Prostate gland (tissue), 2 donors: Measurements from ENCODE around the gene PRMT5. TPM values are rescaled to one million over a fixed set of nuclear protein-coding genes. Genes with fewer than 3 reads are reported as not detected.

Experiments used
- DNase-seq: peaks from one replicate; pipeline ENCODE4 v3.0.0-alpha.2; 2019; ENCODE audit warnings: low spot score
- H3K27ac ChIP-seq, 2 donors: fragments of 200-600 bp; sonication (generic); 2 replicates each; pipeline ENCODE4 v1.5.1; 2017 to 2019
- H3K27me3 ChIP-seq: fragments of 200-600 bp; sonication (generic); replicated peaks from 2 replicates; pipeline ENCODE4 v1.5.1; 2019; ENCODE audit not compliant: insufficient read depth
- H3K36me3 ChIP-seq, 2 donors: fragments of 200-600 bp; sonication (generic); 1 replicate in 1 of 2; 2 replicates in 1 of 2; pipeline versions ENCODE4 v1.5.1 to v1.8.1; 2017 to 2019
- H3K4me1 ChIP-seq: fragments of 200-600 bp; sonication (generic); replicated peaks from 2 replicates; pipeline ENCODE4 v1.5.1; 2019
- H3K4me3 ChIP-seq, 2 donors: fragments of 200-600 bp; sonication (generic); 2 replicates each; pipeline ENCODE4 v1.5.1; 2017 to 2019
- H3K9me3 ChIP-seq: fragments of 200-600 bp; sonication (generic); 2 replicates; pipeline ENCODE4 v1.5.1; 2017
- CTCF ChIP-seq, 4 experiments: fragments of 200-600 bp in 2 of 4; fragments of 450-650 bp in 2 of 4; sonication (generic) in 2 of 4; IDR thresholded peaks; 1 replicate in 3 of 4; 2 replicates in 1 of 4; pipeline ENCODE4 v1.5.1; 2016 to 2019; ENCODE audit warnings: antibody characterized with exemption in 4 of 4, mild to moderate bottlenecking in 2 of 4, moderate library complexity in 2 of 4
- POLR2A ChIP-seq: fragments of 450-650 bp; IDR thresholded peaks from one replicate; pipeline ENCODE4 v1.6.1; 2016; ENCODE audit warnings: antibody characterized with exemption, mild to moderate bottlenecking
- POLR2AphosphoS5 ChIP-seq: sonication (generic); formaldehyde crosslinking; IDR thresholded peaks from one replicate; pipeline ENCODE4 v1.6.1; 2017; ENCODE audit warnings: antibody characterized with exemption
- WGBS: methylation state at CpG from one replicate; pipeline ENCODE4 v1.1.5; 2018; 5-methylcytosine and 5-hydroxymethylcytosine counted together
- intact Hi-C: fragments of 100-400 bp; cut with DNase I; formaldehyde crosslinking; loops from one replicate; pipeline ENCODE4 v1.14.2; 2022
- total RNA-seq, 2 donors: library from RNA; depleted of rRNA; stranded (reverse); fragments of >200 nt; gene quantifications; one replicate each; pipeline ENCODE4 v1.1.0, GENCODE V29; 2016

PRMT5 gene
- total RNA-seq, 2 donors from 2014 or later: 65.0 to 71.0 TPM

- WGBS: 30% methylated on average over 6 of the region's 6 CpGs
Observed at GRCh38 chr14:22976620-22977433, 47.7 kb upstream of the PRMT5 start.

GRCh38 chr14:22974530-22975313 lies 45.5 kb upstream of the PRMT5 start:
- H3K4me3 ChIP-seq: no peak overlapping the region
- DNase-seq: no peak
- no peaks in the 10 kb centered on the region for H3K9me3 ChIP-seq
- no peaks in the 10 kb centered on the region for H3K27me3 ChIP-seq
- H3K36me3 ChIP-seq: no peaks in the 10 kb centered on the region
- no peak overlapping the region for H3K27ac ChIP-seq
- 56% methylated on average over 9 of the region's 9 CpGs for WGBS
- intact Hi-C loops: loop anchor here (1.0 to 5.0 kb wide), 2 partner anchors 8 to 102 kb away; partner anchors contain the start of genes AJUBA and LRP10
- H3K4me1 ChIP-seq: peaks cover 4% of the 10 kb centered on the region
- TF ChIP-seq POLR2AphosphoS5 (no peak), CTCF (IDR thresholded peaks at IDR 0.05) (no peak), POLR2A (no peak)

More at GRCh38 chr14:22976620-22977433, 47.7 kb upstream of the PRMT5 start:
- Histone ChIP-seq H3K27ac (peak overlapping the region; percentile 76 to 86), H3K36me3 (no peaks in the 10 kb centered on the region), H3K4me3 (no peak overlapping the region), H3K4me1 (peaks cover 4% of the 10 kb centered on the region), H3K9me3 (no peaks in the 10 kb centered on the region), H3K27me3 (no peaks in the 10 kb centered on the region)
- TF ChIP-seq POLR2A (no peak), POLR2AphosphoS5 (no peak), CTCF (IDR thresholded peaks at IDR 0.05) (no peak)
- DNase-seq: no peak
- intact Hi-C loops: loop anchor here (5.0 kb wide), 1 partner anchor 105 kb away; the partner anchor contains the start of gene LRP10

GRCh38 chr14:22973217-22974032 lies 44.2 kb upstream of the PRMT5 start:
- Histone ChIP-seq H3K4me3 (no peak overlapping the region), H3K9me3 (no peaks in the 10 kb centered on the region), H3K27ac (no peak overlapping the region), H3K36me3 (no peaks in the 10 kb centered on the region), H3K4me1 (peaks cover 4% of the 10 kb centered on the region), H3K27me3 (no peaks in the 10 kb centered on the region)
- intact Hi-C loops: loop anchor here (1.0 kb wide), 2 partner anchors 9 to 16 kb away; partner anchors contain the start of genes AJUBA and HAUS4
- TF ChIP-seq CTCF (IDR thresholded peaks at IDR 0.05) (peak; percentile 46 to 86 (median 76)), POLR2AphosphoS5 (peak; percentile 52), POLR2A (no peak)
- WGBS: 79% methylated on average over 6 of the region's 6 CpGs
- DNase-seq: peak; percentile 58

GRCh38 chr14:22972313-22972930 lies 43.2 kb upstream of the PRMT5 start:
- no peak for DNase-seq
- H3K36me3 ChIP-seq: no peaks in the 10 kb centered on the region
- no peaks in the 10 kb centered on the region for H3K4me1 ChIP-seq
- WGBS: 93% methylated on average over 2 of the region's 2 CpGs
- intact Hi-C loops: no loop called here
- no peaks in the 10 kb centered on the region for H3K27me3 ChIP-seq
- TF ChIP-seq POLR2AphosphoS5 (no peak), CTCF (IDR thresholded peaks at IDR 0.05) (no peak), POLR2A (no peak)
- H3K9me3 ChIP-seq: no peaks in the 10 kb centered on the region
- no peak overlapping the region for H3K4me3 ChIP-seq
- H3K27ac ChIP-seq: no peak overlapping the region
